HG02885 (cell line): ENCODE results near the gene ZSCAN1.

ENCODE experiments used
- ATAC-seq: cut with Tn5 transposase; IDR thresholded peaks from one replicate; pipeline ENCODE4 v1.9.1; 2021; ENCODE audit warnings: mild to moderate bottlenecking; ENCODE audit not compliant: unreplicated experiment, poor library complexity

ZSCAN1 gene

DNA sequence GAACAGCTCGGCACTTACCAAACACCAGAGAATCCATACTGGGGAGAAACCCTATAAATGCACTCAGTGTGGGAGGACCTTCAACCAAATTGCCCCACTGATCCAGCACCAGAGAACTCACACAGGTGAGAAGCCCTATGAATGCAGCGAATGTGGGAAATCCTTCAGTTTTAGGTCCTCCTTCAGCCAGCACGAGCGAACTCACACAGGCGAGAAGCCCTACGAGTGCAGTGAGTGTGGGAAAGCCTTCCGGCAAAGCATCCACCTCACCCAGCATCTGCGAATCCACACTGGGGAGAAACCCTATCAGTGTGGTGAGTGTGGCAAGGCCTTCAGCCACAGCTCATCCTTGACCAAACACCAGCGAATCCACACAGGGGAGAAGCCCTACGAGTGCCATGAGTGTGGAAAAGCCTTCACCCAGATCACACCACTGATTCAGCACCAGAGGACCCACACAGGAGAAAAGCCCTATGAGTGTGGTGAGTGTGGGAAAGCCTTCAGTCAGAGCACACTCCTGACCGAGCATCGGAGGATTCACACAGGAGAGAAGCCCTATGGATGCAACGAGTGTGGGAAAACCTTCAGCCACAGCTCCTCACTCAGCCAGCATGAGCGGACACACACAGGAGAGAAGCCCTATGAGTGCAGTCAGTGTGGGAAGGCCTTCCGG, 33.6 kb downstream of the ZSCAN1 start:
- no peak for ATAC-seq

DNA sequence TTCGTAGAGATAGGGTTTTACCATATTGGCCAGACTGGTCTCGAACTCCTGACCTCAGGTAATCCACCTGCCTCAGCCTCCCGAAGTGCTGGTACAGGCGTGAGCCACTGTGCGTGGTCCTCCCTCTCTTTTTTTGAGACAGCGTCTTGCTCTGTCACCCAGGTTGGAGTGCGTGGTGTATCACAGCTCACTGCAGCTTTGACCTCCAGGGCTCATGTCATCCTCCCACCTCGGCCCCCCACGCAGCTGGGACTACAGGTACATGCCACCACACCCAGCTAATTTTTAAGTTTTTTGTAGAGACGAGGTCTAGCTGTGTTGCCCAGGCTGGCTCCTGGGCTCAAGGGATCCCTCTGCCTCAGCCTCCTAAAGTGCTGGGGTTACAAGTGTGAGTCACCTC, 46.0 kb downstream of the ZSCAN1 start:
- no peak for ATAC-seq

DNA sequence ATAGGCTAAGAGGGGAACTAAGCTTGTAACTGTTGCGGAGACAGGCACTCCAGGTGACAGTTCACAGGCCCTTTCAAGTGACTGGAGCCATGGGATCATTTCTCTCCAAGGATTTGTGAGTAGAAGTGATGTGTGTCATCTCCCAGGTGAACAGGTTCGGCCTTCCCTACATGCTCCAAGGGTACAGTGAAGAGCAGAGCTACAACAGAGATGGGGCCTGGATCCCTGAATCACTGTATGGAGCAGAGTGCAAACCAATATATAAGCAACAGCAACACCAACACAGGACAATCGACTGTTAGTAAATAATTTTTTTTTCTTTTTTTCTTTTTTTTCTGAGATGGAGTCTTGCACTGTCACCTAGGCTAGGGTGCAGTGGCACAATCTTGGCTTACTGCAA, 49.2 kb downstream of the ZSCAN1 start:
- ATAC-seq: no peak

DNA sequence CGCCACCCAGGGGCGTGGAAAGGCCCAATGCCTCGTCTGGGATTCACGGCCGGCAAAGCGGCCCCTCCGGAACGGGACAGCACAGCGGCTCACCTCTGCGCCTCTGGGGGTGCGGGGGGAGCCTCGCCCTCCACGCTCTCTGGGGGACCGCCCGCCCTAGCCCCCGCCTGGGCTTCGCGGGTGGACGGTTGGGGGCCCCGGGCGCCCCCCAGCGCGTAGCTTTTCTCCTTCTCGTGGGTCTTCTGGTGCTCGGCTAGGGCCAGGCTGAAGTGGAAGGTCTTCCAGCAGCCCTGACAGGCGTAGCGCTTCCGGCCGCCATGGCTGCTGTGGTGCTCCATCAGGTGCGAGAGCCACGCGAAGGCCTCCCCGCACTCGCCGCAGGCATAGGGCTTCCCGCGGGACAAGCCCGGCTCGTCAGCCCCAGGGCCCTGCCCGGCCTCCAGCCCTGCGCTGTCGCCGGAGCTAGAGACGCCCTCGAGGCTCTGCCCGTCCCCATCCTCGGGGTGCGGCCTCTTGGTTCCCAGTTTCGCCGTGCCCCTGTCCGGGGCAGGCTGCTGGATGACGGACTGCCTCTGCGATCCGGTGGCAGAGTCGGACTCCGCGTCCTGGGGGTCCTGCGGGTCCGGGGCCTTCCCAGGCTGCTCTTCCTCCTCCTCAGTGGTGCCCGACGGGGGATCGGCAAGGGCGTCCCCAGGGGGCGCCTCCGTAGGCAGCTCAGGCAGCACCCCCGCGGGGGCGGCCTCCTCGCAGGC, 50.9 kb downstream of the ZSCAN1 start:
- no peak for ATAC-seq

DNA sequence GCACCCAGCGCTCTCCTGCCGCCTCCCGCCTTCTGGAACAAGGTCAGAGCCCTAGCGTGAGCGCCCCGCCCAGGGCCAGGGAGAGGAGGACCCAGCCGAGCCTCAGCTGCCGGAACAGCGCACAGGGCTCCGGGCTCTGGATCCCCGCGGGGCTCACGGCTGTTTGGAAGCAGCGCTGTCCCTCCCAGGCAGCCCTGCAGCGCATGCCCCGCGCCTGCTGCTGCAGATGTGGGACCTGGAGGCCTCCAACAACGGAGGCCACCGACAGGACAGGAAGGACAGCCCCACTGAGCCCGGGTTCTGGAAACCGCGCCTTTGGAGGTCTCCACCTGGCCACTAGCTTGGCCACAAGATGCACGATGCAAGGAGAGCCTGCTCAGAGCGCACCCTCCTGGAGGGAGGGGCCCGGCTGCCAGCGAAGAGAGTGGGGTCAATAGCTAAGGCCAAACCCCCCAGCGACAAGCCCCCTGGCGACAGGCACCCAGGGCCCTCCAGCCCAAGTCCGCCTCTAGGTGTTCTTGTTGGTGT, 51.6 kb downstream of the ZSCAN1 start:
- no peak for ATAC-seq

DNA sequence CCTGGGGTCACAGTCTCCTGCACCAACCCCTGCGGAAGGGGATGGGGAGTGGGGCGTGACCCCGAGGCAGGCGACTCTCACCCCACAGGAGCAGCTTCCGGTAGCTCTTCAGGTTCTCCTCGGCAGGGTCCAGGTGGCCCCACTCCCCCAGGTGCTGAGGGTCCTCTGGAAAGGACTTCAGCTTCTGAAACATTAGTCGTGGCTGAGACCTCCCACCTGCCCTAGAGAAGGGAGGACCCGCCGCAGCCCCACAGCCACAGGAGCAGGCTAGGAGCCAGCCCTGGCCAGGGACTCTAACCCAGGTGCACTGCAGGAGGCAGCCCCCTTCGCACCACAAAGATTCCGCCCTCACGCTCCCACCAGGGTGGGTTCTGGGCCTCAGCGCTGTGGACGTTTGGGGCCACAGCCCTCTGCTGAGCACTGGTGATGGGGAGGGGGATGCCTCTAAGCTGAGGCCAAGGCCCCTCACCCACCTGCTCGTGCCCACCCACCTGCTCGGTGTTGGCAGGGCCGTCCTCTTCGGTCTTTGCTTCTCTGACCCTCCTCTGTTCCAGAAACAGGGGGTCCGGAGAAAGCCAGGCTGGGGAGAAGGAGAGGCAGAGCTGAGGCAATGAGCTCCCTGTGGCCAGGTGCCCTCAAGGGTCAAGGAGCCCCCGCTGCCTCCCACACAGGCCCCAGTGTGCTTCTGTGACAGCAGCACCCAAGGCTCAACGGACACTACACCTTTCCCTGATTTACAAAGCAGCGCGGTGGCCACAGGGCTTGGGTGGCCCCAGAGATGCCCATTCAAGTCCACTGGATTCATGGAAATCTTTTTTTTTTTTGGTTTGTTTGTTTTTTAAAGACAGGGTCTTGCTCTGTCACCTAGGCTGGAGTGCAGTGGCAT, 53.2 kb downstream of the ZSCAN1 start:
- ATAC-seq: no peak

DNA sequence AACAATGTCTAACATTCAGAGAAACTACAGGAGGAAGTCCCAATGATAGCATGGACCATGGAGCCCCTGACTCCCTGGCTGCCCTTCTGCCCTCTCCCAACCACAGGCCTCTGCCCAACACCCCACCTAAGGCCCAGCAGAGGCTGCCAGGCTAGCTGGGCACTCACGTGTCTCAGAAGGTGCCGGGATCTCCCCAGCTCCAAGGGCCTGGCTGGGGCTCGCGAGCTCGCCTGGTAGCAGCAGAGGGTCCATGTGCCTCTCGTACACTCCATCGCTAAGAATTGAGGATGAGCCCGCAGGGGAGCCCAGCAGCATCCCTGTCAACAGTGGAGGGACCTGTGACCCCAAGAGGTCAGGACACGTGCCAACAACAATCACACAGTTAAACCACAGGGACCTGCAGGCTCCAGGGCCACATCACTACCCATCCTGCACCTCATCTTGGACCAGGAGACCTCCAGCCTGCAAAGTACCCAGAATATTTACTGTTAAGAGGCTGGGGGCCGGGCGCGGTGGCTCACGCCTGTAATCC, 54.8 kb downstream of the ZSCAN1 start:
- ATAC-seq: no peak

DNA sequence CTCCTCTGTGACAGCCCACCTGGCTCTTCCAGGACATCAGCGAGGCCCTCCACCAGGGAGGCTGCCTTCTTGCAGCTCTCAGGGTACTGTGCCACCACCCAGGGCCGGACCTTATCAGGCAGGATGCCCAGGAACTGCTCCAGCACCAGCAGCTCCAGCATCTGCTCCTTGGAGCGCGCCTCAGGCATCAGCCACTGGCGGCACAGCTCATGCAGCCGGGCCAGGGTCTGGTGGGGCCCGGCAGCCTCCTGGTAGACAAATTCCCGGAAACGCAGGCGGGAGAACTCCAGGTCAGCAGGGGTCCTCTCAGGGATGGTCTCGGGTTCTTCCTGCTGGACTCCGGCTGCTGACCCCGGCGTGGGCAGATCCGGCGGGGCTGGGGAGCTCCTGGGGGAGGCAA, 56.0 kb downstream of the ZSCAN1 start:
- no peak for ATAC-seq

DNA sequence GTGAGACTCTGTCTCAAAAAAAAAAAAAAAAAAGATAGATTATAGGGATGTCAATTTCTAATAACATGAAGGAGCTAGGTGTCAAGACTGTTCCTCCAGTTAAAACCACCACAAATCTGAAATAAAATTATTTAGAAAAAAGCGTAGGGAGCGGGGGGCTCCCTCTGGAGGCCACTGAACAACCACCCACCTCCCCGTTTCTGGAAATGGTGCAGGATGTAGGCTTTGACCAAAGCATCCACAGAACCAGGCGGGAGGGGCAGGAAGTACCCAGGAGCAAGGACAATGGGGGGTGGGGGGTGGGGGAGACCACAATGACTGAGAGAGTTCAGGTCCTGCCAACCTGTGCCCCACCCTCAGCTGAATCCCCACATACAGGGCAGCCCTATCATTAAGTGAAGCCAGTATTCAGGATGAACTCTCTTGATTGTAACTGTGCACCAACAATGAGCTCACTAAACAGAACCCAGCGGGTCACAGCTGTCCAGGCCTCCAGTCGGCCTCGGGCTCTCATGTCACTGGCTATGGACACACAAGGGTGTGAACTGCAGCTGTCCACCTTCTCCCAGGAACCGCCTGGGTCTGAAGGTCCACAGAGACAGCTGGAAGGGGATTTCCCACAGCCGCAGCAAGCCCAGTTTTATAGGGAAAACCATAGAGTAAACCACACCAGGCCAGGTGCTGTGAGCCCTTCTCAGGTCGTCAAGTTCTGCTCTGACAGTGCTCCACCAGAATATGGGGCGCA, 57.6 kb downstream of the ZSCAN1 start:
- ATAC-seq: no peak

DNA sequence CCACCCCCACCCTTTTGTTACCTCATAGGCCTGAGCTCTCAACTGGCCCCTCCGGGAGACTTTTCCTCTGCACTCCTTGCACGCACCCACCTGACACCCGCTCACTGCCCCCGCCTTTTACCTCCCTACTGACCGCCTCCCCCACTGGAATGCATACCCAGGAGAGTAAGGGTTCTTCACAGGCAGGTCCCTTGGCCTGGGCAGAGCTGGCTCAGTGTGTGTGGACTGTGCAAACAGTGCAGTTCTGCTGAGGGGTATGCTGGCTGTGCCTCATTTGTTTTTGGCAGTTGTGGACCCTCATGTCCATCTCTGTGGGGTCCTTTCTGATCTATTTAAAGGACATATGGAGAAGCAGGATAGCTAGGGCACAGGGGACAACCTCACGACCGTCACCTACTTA, 59.2 kb downstream of the ZSCAN1 start:
- ATAC-seq: no peak

DNA sequence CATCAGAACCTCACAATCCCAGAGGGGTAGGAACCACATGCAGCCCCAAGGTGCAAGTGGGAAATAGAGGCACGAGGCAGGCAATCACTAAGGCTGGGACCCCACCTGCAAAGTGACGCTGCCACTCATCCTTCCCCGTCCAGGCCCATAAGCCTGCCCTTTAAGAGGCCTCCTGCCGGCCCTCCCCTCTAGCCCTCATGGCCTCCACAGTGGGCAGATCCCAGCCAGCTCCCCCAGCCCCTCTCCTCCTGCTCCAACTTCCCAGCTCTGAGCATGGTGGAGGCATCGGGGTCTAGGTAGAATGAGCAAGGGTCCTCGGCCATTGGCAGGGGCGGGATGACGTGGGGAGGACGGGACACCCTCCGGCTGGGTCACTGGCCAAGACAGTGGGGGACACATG, 61.5 kb downstream of the ZSCAN1 start:
- no peak for ATAC-seq

DNA sequence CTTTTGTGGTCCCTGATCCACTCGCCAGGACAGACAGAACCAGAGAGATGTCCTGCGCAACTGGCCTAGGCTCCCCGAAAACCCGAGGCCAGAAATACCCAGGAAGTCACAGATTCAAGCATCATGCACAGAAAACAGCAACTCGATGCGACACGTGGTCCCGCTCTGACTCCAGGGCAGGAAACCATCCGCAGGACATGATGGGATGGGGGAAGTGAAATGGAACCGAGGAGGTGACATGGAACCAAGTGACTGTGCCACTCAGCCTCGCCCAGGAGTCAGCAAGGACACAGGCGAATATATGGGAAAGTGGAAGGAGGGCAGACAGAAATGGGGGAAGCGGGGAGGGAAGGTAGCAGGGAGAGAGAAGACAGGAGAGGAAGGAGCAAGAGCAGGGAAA, 63.1 kb downstream of the ZSCAN1 start:
- no peak for ATAC-seq

DNA sequence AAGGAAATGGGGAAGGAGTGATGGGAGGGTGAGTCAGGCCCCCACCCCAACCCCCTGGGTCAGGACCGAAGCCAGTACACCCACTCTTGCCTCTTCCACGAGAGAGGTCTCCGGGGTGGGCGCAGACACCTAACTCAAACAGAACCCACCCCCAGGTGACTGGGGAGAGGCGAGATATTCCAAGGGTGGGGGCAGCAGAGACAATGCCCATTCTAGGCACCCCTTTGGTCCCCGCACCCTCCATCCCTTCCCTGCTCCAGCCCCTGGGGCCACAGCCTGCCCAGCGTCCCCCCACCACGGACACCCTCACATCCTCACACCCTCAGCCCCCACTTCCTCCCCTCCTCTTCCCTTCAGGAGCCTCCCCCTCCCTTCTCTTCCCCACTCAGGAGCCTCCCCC, 63.5 kb downstream of the ZSCAN1 start:
- no peak for ATAC-seq

DNA sequence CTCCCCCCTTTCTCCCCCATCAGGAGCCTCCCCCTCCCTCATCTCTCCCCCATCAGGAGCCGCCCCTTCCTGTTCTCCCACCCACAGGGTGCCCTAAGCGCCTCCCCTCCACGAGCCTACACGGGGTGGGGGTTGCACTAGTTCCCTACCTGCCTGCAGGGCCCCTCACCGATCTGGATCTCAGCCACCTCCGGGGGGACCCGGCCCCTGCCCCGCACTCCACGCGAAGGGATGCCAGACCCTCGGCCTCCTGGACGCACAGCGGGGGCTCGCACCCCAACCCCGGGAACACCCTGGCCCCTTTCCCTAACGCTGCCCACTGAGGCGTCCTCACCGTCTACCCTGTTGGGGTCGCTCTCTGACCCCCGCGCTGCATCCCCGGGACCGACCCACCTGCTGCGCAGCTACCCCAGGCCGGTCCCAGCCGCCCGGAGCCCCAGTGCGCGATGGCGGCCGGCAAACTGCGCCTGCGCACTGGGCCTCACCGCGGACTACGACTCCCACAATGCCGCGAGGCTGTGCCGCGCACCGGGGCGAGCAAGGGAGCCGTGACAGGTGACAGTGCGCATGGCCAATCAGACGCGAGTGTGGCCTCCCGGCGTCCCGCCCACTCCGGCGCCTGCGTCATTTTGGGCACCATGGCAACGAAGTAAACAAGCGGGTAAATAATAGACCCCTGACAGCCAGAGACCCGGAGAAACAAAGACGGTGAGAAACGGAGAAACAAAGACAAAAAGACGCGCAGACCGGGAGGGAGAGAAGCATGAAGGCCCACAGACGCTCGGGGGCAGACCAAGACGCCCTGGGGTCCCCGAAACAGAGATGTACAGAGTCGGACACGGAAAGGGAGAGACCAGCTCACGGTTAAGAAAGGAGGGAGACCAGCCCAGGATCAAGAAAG, 64.2 kb downstream of the ZSCAN1 start, which contains the start of gene ZSCAN18:
Gene ZSCAN18 (minus strand): TSS at position 451 of the 901 bp plus-strand sequence. CDS start 7,964 bp downstream, outside the sequence.
- no peak for ATAC-seq

DNA sequence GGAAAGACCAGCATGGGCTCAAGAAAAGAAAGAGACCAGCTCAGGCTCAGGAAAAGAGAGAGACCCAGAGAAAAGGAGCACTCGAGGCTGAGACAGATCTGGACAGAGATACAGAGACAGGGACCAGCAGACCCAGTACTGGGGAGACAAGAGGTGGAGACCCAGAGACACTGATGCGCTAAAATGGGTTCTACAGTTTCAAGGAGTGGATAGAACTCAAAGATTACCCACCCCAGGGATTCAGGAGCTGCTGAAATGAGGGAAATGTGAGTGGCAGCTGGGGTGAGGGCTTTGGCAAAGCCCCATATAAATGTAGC, 64.8 kb downstream of the ZSCAN1 start:
- ATAC-seq: no peak
